ENCODE results near the gene GLB1L2. TPM values are rescaled to one million over a fixed set of nuclear protein-coding genes. Genes with fewer than 3 reads are reported as not detected.

Gene GLB1L2
- polyA plus RNA-seq, 1 experiment: 0.11 TPM

DNA sequence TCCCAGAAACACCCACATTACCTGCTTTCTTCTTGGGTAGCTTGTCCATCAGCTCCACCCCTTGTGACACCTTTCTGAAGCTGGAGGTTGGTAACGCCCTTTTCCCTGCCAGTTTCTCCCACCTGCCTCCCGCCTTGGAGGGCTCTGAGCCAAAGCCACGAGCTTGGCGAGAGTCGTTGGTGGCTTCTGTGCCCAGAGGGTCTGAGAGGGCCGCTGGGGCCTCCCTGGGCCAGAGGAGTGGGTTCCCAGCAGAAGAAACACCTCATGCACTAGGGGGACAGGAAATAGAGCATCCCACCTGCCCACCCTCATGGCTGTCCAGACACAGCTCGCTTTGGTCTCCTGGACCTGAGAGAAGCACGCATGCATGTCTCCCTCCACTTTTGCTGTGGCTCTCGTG lies 42.4 kb downstream of the GLB1L2 start:
- ChIA-PET POLR2A (no interaction called here), CTCF (interaction anchor here (0.6 kb wide), 1 partner anchor 31 kb away, joined by 3 read pairs; no protein-coding TSS in a partner anchor)
- Histone ChIP-seq H3K27me3 (ENCODE audit: control insufficient read depth, insufficient read depth, low read length) (no peaks in the 10 kb centered on the region), H3K9me3 (ENCODE audit: control insufficient read depth, insufficient read depth, low read length) (peaks cover 69% of the 10 kb centered on the region), H3K4me3 (ENCODE audit: low read depth, low read length) (no peak overlapping the region), H3K27ac (ENCODE audit: low read depth, low read length) (no peak overlapping the region)
- TF ChIP-seq, protein P1, sequence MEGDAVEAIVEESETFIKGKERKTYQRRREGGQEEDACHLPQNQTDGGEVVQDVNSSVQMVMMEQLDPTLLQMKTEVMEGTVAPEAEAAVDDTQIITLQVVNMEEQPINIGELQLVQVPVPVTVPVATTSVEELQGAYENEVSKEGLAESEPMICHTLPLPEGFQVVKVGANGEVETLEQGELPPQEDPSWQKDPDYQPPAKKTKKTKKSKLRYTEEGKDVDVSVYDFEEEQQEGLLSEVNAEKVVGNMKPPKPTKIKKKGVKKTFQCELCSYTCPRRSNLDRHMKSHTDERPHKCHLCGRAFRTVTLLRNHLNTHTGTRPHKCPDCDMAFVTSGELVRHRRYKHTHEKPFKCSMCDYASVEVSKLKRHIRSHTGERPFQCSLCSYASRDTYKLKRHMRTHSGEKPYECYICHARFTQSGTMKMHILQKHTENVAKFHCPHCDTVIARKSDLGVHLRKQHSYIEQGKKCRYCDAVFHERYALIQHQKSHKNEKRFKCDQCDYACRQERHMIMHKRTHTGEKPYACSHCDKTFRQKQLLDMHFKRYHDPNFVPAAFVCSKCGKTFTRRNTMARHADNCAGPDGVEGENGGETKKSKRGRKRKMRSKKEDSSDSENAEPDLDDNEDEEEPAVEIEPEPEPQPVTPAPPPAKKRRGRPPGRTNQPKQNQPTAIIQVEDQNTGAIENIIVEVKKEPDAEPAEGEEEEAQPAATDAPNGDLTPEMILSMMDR (IDR thresholded peaks at IDR 0.05; ENCODE audit: low read depth, low read length): no peak
- no peak for DNase-seq (ENCODE audit: low read depth, low spot score)

DNA sequence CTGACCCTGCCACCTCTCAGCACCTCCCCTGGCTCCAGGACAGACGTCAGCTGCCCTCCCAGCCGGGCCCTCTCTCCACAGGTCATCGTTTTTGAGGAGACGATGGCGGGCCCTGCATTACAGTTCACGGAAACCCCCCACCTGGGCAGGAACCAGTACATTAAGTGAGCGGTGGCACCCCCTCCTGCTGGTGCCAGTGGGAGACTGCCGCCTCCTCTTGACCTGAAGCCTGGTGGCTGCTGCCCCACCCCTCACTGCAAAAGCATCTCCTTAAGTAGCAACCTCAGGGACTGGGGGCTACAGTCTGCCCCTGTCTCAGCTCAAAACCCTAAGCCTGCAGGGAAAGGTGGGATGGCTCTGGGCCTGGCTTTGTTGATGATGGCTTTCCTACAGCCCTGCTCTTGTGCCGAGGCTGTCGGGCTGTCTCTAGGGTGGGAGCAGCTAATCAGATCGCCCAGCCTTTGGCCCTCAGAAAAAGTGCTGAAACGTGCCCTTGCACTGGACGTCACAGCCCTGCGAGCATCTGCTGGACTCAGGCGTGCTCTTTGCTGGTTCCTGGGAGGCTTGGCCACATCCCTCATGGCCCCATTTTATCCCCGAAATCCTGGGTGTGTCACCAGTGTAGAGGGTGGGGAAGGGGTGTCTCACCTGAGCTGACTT lies 43.2 kb downstream of the GLB1L2 start:
- CTCF ChIA-PET: interaction anchor here (0.6 kb wide), 1 partner anchor 32 kb away, joined by 3 read pairs; no protein-coding TSS in a partner anchor
- POLR2A ChIA-PET: no interaction called here
- Histone ChIP-seq H3K4me3 (ENCODE audit: low read depth, low read length) (no peak overlapping the region), H3K27ac (ENCODE audit: low read depth, low read length) (no peak overlapping the region), H3K9me3 (ENCODE audit: control insufficient read depth, insufficient read depth, low read length) (peaks cover 71% of the 10 kb centered on the region), H3K27me3 (ENCODE audit: control insufficient read depth, insufficient read depth, low read length) (no peaks in the 10 kb centered on the region)
- DNase-seq (ENCODE audit: low read depth, low spot score): no peak
- TF ChIP-seq, protein P1 (IDR thresholded peaks at IDR 0.05; ENCODE audit: low read depth, low read length): no peak

DNA sequence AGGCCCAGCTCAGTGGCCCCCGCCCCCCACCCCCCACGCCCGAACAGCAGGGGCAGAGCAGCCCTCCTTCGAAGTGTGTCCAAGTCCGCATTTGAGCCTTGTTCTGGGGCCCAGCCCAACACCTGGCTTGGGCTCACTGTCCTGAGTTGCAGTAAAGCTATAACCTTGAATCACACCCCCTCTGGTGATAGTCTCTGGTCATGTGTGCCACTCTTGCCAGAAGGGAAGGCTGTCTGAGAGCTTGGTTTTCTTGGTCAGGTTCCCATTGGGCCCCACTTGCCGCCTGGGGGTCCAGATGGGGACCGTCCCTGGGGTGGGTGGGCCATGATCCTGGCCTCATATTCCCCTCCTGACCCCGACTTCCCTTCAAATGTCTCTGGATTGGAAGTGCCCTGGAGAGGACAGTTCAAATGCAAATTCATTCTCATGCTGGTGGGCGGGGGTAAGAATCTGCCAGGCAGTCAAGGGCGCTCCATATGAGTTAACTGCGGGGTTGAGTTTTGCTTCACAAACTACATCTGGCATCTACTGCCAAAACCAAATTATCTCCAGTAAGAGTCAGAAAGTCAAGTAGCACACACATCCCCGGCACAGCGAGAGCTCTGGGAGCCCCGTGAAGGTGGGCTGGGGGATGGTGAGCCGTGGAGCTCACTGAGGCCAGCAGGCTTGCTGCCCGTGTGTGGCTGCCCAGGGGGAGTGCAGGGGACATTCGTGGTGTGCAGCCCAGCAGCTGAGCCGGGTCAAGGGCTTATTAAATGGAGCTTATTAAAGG lies 44.5 kb downstream of the GLB1L2 start:
- DNase-seq (ENCODE audit: low read depth, low spot score): no peak
- ChIA-PET CTCF (no interaction called here), POLR2A (no interaction called here)
- Histone ChIP-seq H3K4me3 (ENCODE audit: low read depth, low read length) (no peak overlapping the region), H3K27ac (ENCODE audit: low read depth, low read length) (no peak overlapping the region), H3K27me3 (ENCODE audit: control insufficient read depth, insufficient read depth, low read length) (no peaks in the 10 kb centered on the region), H3K9me3 (ENCODE audit: control insufficient read depth, insufficient read depth, low read length) (peaks cover 69% of the 10 kb centered on the region)
- TF ChIP-seq, protein P1 (IDR thresholded peaks at IDR 0.05; ENCODE audit: low read depth, low read length): no peak

DNA sequence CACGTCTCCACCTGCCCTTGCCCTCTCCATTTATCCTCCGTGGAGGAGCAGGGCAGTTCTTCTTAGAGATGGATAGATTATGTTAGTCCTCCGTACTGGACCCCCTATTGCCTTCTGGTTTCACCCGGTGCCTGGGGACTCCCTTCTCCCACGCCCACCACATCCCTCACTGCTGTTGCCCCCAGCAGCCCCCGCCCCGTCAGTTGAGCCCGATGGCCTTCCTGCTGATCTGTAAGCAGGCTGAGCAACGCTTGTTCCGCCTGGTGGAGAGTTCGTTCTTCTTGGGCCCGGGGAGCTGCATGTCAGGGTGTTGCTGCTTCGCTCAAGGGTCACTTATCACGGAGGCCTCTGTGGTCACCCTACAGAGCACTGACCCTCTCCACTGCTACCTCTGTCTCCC lies 46.1 kb downstream of the GLB1L2 start:
- Histone ChIP-seq H3K27me3 (ENCODE audit: control insufficient read depth, insufficient read depth, low read length) (no peaks in the 10 kb centered on the region), H3K9me3 (ENCODE audit: control insufficient read depth, insufficient read depth, low read length) (peaks cover 69% of the 10 kb centered on the region), H3K4me3 (ENCODE audit: low read depth, low read length) (no peak overlapping the region), H3K27ac (ENCODE audit: low read depth, low read length) (no peak overlapping the region)
- CTCF ChIA-PET: no interaction called here
- POLR2A ChIA-PET: no interaction called here
- TF ChIP-seq, protein P1 (IDR thresholded peaks at IDR 0.05; ENCODE audit: low read depth, low read length): no peak
- DNase-seq (ENCODE audit: low read depth, low spot score): no peak

DNA sequence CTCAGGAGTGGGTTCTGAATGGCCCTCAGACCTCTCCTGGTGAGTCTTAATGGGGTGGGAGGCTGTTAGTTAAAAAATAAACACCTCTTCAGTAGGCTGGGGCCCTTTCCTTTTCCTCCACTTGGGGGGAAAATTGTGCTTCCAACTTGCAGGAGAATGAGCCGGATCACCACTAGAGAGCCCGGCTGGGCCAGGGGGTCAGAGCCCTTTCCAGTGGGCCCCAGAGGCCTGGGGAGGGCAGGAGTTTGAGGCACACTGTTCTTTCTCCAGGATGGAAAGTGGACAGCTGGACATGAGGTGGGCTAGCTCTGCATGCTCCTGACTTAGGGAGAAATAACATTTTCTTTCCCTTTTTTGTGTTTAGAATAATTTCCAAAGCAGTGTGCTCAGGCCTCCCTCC lies 47.5 kb downstream of the GLB1L2 start:
- POLR2A ChIA-PET: no interaction called here
- H3K4me3 ChIP-seq (ENCODE audit: low read depth, low read length): no peak overlapping the region
- no peak overlapping the region for H3K27ac ChIP-seq (ENCODE audit: low read depth, low read length)
- H3K9me3 ChIP-seq (ENCODE audit: control insufficient read depth, insufficient read depth, low read length): peaks cover 71% of the 10 kb centered on the region
- CTCF ChIA-PET: no interaction called here
- H3K27me3 ChIP-seq (ENCODE audit: control insufficient read depth, insufficient read depth, low read length): no peaks in the 10 kb centered on the region
- TF ChIP-seq, protein P1 (IDR thresholded peaks at IDR 0.05; ENCODE audit: low read depth, low read length): no peak
- no peak for DNase-seq (ENCODE audit: low read depth, low spot score)
